A549 (cell line): Measurements from ENCODE around the gene HOMER3. TPM values are rescaled to one million over a fixed set of nuclear protein-coding genes. Genes with fewer than 3 reads are reported as not detected.

ENCODE experiments used
- ATAC-seq, 2 experiments: fragments of 200-7000 bp in 1 of 2; fragments of >200 bp in 1 of 2; cut with Nextera tagmentation in 1 of 2; cut with Tn5 transposase in 1 of 2; 3 replicates each; pipeline versions ENCODE4 v1.8.0 to v1.9.1; 2018 to 2020; ENCODE audit warnings: mild to moderate bottlenecking in 1 of 2, moderate library complexity in 1 of 2
- CTCF ChIA-PET: fragments of 300-600 bp; sonication (Branson Sonifier 250); formaldehyde crosslinking; extraction: SDS; loops from one replicate; lab custom pipeline; 2021; ENCODE audit warnings: antibody characterized with exemption, inconsistent platforms; lab: Yijun Ruan, JAX
- POLR2A ChIA-PET: fragments of 350-600 bp; formaldehyde crosslinking; extraction: SDS; loops from one replicate; lab custom pipeline; 2021; ENCODE audit warnings: antibody characterized with exemption, inconsistent platforms; lab: Yijun Ruan, JAX
- DNase-seq, 2 experiments: peaks; one replicate each; pipeline versions ENCODE4 v3.0.0 to v3.0.0-alpha.2; 2011 to 2016; ENCODE audit warnings: low read depth in 1 of 2, low spot score in 1 of 2
- FAIRE-seq: peaks from 2 replicates; lab custom pipeline; 2011; peaks lifted over from hg19 to GRCh38; lab: Jason Lieb, UNC
- H3K27ac ChIP-seq, 2 experiments: fragments of >200 bp; sonication (Bioruptor Twin); formaldehyde crosslinking; 3 replicates each; pipeline ENCODE4 v1.5.1; 2016 to 2017
- H3K4me1 ChIP-seq: fragments of >200 bp; sonication (Bioruptor Twin); formaldehyde crosslinking; 3 replicates; pipeline ENCODE4 v1.6.1; 2016
- H3K4me2 ChIP-seq: fragments of >200 bp; sonication (Bioruptor Twin); formaldehyde crosslinking; 3 replicates; pipeline ENCODE4 v1.6.1; 2016
- H3K4me3 ChIP-seq: fragments of >200 bp; sonication (Bioruptor Twin); formaldehyde crosslinking; 3 replicates; pipeline ENCODE4 v1.5.1; 2016
- H3K9me3 ChIP-seq: fragments of >200 bp; sonication (Bioruptor Twin); formaldehyde crosslinking; 3 replicates; pipeline ENCODE4 v1.6.1; 2016
- BHLHE40 ChIP-seq: IDR thresholded peaks from 2 replicates; pipeline ENCODE4 v1.6.1; 2012; ENCODE audit warnings: low read depth, low read length, inconsistent platforms
- CBX2 ChIP-seq: fragments of 200-600 bp; sonication (generic); IDR thresholded peaks from 2 replicates; pipeline ENCODE4 v1.6.1; 2016; ENCODE audit warnings: low read depth, mild to moderate bottlenecking, borderline replicate concordance
- EP300 ChIP-seq, 2 experiments: fragments of >200 bp; sonication (Bioruptor Twin); formaldehyde crosslinking; IDR thresholded peaks; 2 replicates in 1 of 2; 3 replicates in 1 of 2; pipeline ENCODE4 v1.6.1; 2016 to 2017
- FOSB ChIP-seq: fragments of 250-450 bp; sonication (Bioruptor Pico); IDR thresholded peaks from 2 replicates; pipeline ENCODE4 v1.5.0; 2020; ENCODE audit warnings: mild to moderate bottlenecking, moderate library complexity
- FOXS1 ChIP-seq: fragments of 250-450 bp; sonication (Bioruptor Pico); IDR thresholded peaks from 2 replicates; pipeline ENCODE4 v1.5.0; 2020; ENCODE audit warnings: mild to moderate bottlenecking, moderate library complexity
- GATA3 ChIP-seq: IDR thresholded peaks from 2 replicates; pipeline ENCODE4 v1.6.1; 2012; ENCODE audit warnings: borderline replicate concordance
- HEYL ChIP-seq: fragments of 250-450 bp; sonication (Bioruptor Pico); IDR thresholded peaks from 2 replicates; pipeline ENCODE4 v1.8.0; 2021; ENCODE audit warnings: mild to moderate bottlenecking, moderate library complexity
- JUNB ChIP-seq: fragments of >200 bp; sonication (Bioruptor Twin); formaldehyde crosslinking; IDR thresholded peaks from 2 replicates; pipeline ENCODE4 v1.6.1; 2016
- KDM5A ChIP-seq: fragments of 200-600 bp; sonication (generic); IDR thresholded peaks from 2 replicates; pipeline ENCODE4 v1.6.1; 2016; ENCODE audit warnings: antibody characterized with exemption, mild to moderate bottlenecking
- NR3C1 ChIP-seq: fragments of >200 bp; sonication (Bioruptor Twin); formaldehyde crosslinking; IDR thresholded peaks from 3 replicates; pipeline ENCODE4 v1.6.1; 2017
- PBX3 ChIP-seq: IDR thresholded peaks from 2 replicates; pipeline ENCODE4 v1.6.1; 2012
- PHF8 ChIP-seq: fragments of 200-600 bp; sonication (generic); IDR thresholded peaks from 2 replicates; pipeline ENCODE4 v1.6.1; 2016; ENCODE audit warnings: low read depth, mild to moderate bottlenecking, antibody characterized with exemption, moderate library complexity, borderline replicate concordance
- RCOR1 ChIP-seq: fragments of 150-350 bp; IDR thresholded peaks from 2 replicates; pipeline ENCODE4 v1.6.1; 2014; ENCODE audit warnings: antibody characterized with exemption, low read length, low read depth
- RFX5 ChIP-seq: fragments of 450-650 bp; IDR thresholded peaks from 2 replicates; pipeline ENCODE4 v1.7.1; 2014; ENCODE audit warnings: antibody characterized with exemption, mild to moderate bottlenecking, moderate library complexity
- TFCP2L1 ChIP-seq: fragments of 250-450 bp; sonication (Bioruptor Pico); IDR thresholded peaks from 2 replicates; pipeline ENCODE4 v1.5.0; 2021; ENCODE audit warnings: mild to moderate bottlenecking
- ZNF302 ChIP-seq: fragments of 250-450 bp; sonication (Bioruptor Pico); IDR thresholded peaks from 2 replicates; pipeline ENCODE4 v1.9.0; 2021; ENCODE audit warnings: inconsistent platforms, mild to moderate bottlenecking, moderate library complexity
- WGBS: methylation state at CpG from one replicate; pipeline ENCODE4 v1.1.6; 2017; ENCODE audit errors: missing lambda C conversion rate; 5-methylcytosine and 5-hydroxymethylcytosine counted together
- polyA plus RNA-seq, 4 experiments: library from polyadenylated mRNA; depleted of rRNA in 3 of 4; stranded (reverse); fragments of >200 nt; fragmentation: RNase III in 1 of 4; extraction: RNeasy Plus Mini Kit Qiagen cat#74134 plus additional on column Dnase treatment in 1 of 4; gene quantifications; 2 replicates in 3 of 4; 3 replicates in 1 of 4; pipeline ENCODE4 v1.2.3, GENCODE V29; 2011 to 2017
- TF ChIP-seq, protein P1 (sequence below): fragments of 150-350 bp; IDR thresholded peaks from 2 replicates; pipeline ENCODE4 v1.6.1; 2014; ENCODE audit warnings: low read depth, mild to moderate bottlenecking, low read length
- TF ChIP-seq, protein P2 (sequence below): fragments of 200-600 bp; sonication (generic); IDR thresholded peaks from 2 replicates; pipeline ENCODE4 v1.6.1; 2016; ENCODE audit warnings: antibody characterized with exemption, mild to moderate bottlenecking, moderate library complexity

Gene HOMER3
- polyA plus RNA-seq, 2 of the 4 experiments (the other 2 are of a cell fraction) = 9.9 to 35.4 TPM

- TF ChIP-seq, protein P1, sequence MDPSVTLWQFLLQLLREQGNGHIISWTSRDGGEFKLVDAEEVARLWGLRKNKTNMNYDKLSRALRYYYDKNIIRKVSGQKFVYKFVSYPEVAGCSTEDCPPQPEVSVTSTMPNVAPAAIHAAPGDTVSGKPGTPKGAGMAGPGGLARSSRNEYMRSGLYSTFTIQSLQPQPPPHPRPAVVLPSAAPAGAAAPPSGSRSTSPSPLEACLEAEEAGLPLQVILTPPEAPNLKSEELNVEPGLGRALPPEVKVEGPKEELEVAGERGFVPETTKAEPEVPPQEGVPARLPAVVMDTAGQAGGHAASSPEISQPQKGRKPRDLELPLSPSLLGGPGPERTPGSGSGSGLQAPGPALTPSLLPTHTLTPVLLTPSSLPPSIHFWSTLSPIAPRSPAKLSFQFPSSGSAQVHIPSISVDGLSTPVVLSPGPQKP = no peak
- TF ChIP-seq NR3C1 = no peak
- no peak for TF ChIP-seq PBX3
- TF ChIP-seq FOSB (CRISPR knock-in tag) = no peak
Observed at GRCh38 chr19:18961767-18962620, 21.0 kb upstream of the HOMER3 start (continued).

GRCh38 chr19:18960370-18960769 is 19.4 kb upstream of the HOMER3 start:
- ATAC-seq (no peak; a peak in 1 of 6 replicates), DNase-seq (no peak), FAIRE-seq (no peak)
- no peak overlapping the region for H3K27ac ChIP-seq
- POLR2A ChIA-PET = no interaction called here
- CTCF ChIA-PET = interaction anchor here (1.4 to 1.7 kb wide), 2 partner anchors 13 to 24 kb away, joined by 5 read pairs; no protein-coding TSS in a partner anchor
- no peak overlapping the region for H3K4me3 ChIP-seq
- no peaks in the 10 kb centered on the region for H3K4me1 ChIP-seq
- H3K9me3 ChIP-seq = no peaks in the 10 kb centered on the region
- 78% methylated on average over 4 of the region's 4 CpGs for WGBS
- no peak for TF ChIP-seq KDM5A
- TF ChIP-seq HEYL (CRISPR knock-in tag) = no peak
- TF ChIP-seq JUNB = no peak
- no peak for TF ChIP-seq ZNF302 (CRISPR knock-in tag)
- TF ChIP-seq, protein P2, sequence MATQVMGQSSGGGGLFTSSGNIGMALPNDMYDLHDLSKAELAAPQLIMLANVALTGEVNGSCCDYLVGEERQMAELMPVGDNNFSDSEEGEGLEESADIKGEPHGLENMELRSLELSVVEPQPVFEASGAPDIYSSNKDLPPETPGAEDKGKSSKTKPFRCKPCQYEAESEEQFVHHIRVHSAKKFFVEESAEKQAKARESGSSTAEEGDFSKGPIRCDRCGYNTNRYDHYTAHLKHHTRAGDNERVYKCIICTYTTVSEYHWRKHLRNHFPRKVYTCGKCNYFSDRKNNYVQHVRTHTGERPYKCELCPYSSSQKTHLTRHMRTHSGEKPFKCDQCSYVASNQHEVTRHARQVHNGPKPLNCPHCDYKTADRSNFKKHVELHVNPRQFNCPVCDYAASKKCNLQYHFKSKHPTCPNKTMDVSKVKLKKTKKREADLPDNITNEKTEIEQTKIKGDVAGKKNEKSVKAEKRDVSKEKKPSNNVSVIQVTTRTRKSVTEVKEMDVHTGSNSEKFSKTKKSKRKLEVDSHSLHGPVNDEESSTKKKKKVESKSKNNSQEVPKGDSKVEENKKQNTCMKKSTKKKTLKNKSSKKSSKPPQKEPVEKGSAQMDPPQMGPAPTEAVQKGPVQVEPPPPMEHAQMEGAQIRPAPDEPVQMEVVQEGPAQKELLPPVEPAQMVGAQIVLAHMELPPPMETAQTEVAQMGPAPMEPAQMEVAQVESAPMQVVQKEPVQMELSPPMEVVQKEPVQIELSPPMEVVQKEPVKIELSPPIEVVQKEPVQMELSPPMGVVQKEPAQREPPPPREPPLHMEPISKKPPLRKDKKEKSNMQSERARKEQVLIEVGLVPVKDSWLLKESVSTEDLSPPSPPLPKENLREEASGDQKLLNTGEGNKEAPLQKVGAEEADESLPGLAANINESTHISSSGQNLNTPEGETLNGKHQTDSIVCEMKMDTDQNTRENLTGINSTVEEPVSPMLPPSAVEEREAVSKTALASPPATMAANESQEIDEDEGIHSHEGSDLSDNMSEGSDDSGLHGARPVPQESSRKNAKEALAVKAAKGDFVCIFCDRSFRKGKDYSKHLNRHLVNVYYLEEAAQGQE = no peak
- no peak for TF ChIP-seq EP300 (IDR thresholded peaks at IDR 0.05)
- TF ChIP-seq CBX2 = no peak
- no peak for TF ChIP-seq BHLHE40
- no peak for TF ChIP-seq GATA3
- no peak for TF ChIP-seq RFX5
- TF ChIP-seq RCOR1 = no peak
- no peak overlapping the region for H3K4me2 ChIP-seq

GRCh38 chr19:18955042-18955441 is 14.0 kb upstream of the HOMER3 start:
- FAIRE-seq (no peak), DNase-seq (no peak), ATAC-seq (no peak)
- 83% methylated on average over 2 of the region's 2 CpGs for WGBS
- no peak for TF ChIP-seq PHF8
- TF ChIP-seq JUNB = no peak
- TF ChIP-seq FOSB (CRISPR knock-in tag) = no peak
- TF ChIP-seq RFX5 = no peak
- TF ChIP-seq TFCP2L1 = no peak
- no peak for TF ChIP-seq FOXS1 (CRISPR knock-in tag)
- 0 out of 3 replicates have a peak, but pooled peaks cover 2% of the 10 kb centered on the region for H3K4me1 ChIP-seq
- H3K9me3 ChIP-seq = no peaks in the 10 kb centered on the region
- no peak overlapping the region for H3K27ac ChIP-seq
- no peak overlapping the region for H3K4me3 ChIP-seq
- no peak overlapping the region for H3K4me2 ChIP-seq
- POLR2A ChIA-PET = no interaction called here
- CTCF ChIA-PET = interaction anchor here (1.6 kb wide), 1 partner anchor 15 kb away, joined by 3 read pairs; no protein-coding TSS in a partner anchor
